Measurements from ENCODE around the gene MLLT10.
"Not testable (repeated sequence)": the region's sequence is repeated elsewhere in the genome, so short reads cannot be mapped to it uniquely, and the experiment has no call there.

Gene MLLT10

DNA sequence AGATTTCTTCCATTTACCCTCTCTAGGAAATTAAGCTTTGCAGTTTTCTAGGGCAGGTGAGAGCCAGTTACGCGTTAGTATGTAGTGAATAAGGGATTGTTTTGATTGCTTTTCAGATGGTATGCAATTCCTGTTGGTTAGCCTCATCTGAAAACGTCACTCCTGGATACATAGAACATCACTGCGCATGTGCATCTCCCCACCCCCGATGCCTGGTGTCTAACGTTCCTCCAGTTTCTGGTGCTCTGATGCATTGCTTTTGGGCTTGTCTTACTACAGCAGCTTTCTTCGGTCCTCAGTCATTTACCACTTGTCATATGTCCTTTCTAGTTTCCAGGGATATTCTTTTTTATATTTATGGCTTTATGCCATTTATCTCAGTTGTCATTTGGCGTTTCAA, 22.5 kb downstream of the MLLT10 start:
- Histone ChIP-seq H4K20me1 (peaks cover 0 to 49% (median 6%) of the 10 kb centered on the region in 11 experiments; a peak in 8 of 22 replicates), H3K4me2 (peak overlapping the region in 2 of 11 experiments; percentile 24 to 50; a peak in 4 of 22 replicates), H3K27ac (peak overlapping the region in 1 of 11 experiments; percentile 8; a peak in 2 of 22 replicates), H3K9ac (0 out of 22 replicates have a peak overlapping the region, but pooled peaks of 1 of the 11 experiments have one; percentile 10), H3K4me3 (no peak overlapping the region), H3K36me3 (peaks cover 97 to 100% (median 100%) of the 10 kb centered on the region in 11 experiments), H3K4me1 (peaks cover 0 to 18% (median 0%) of the 10 kb centered on the region in 10 experiments; a peak in 5 of 20 replicates), H3K27me3 (no peaks in the 10 kb centered on the region), H3K9me3 (replicated peaks in 1 of 11) (peaks cover 9 to 25% (median 18%) of the 10 kb centered on the region in 11 experiments; a peak in 21 of 22 replicates)
- no peak for TF ChIP-seq Cebpa-rat (IDR thresholded peaks at IDR 0.05)

DNA sequence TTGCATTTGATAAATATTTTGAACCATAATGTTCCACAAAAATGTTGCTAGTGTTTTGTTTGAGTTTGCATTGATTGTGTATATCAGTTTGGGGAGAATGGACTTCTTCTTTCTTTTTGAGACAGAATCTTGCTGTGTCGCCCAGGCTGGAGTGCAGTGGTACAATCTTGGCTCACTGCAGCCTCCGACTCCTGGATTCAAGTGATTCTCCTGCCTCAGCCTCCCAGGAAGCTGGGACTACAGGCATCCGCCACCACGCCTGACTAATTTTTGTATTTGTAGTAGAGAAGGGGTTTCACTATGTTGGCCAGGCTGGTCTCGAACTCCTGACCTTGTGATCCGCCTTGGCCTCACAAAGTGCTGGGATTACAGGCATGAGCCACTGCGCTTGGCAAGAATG, 25.0 kb downstream of the MLLT10 start:
- H3K27me3 ChIP-seq: not testable (repeated sequence)

DNA sequence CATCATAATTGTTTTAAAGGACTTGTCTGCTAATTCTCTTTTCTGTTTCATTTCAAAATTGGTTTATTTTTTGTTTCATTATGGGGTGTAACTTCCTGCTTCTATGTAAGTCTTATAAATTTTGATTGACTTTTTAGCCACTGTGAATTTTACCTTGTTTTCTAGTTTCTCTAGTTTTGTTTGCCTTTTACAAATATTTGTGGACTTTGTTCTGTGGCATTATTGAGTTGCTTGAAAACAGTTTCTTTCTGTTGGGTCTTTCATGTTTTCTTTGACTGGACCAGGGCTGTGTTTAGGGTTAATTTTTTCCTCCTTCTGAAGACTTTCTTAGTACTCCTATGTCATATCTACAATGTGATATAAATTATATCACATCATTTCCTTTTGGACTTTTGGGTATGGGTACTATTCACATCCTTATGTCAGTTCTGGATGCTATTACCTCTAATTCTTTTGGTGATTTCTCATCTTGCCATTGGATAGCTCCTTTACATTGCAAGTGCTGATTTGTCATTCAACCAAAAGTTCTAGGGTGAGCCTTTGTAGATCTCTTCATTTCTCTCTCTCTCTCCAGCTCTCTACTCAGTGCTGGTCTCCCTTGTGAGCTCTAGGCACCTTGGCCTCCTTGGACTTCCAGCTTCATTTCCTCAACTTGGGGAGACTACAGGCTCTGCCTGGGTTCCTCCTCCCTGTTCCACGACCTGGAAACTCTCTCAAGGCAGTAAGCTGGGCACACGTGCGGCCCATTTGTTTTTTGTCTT, 36.9 kb downstream of the MLLT10 start:
- no peak overlapping the region for H3K9ac ChIP-seq
- H3K4me1 ChIP-seq: 0 out of 20 replicates have a peak, but pooled peaks cover 0 to 5% (median 0%) of the 10 kb centered on the region in 10 experiments
- peaks cover under 1 to 95% (median 20%) of the 10 kb centered on the region in 11 experiments; a peak in 14 of 22 replicates for H4K20me1 ChIP-seq
- H3K27ac ChIP-seq: no peak overlapping the region
- H3K9me3 ChIP-seq (replicated peaks in 1 of 11): peaks cover 0 to 9% (median 0%) of the 10 kb centered on the region in 11 experiments; a peak in 5 of 22 replicates
- H3K4me3 ChIP-seq: no peak overlapping the region
- no peaks in the 10 kb centered on the region for H3K27me3 ChIP-seq
- TF ChIP-seq Cebpa-rat (IDR thresholded peaks at IDR 0.05): no peak
- H3K36me3 ChIP-seq: peaks cover 34 to 85% (median 47%) of the 10 kb centered on the region in 11 experiments
- H3K4me2 ChIP-seq: no peak overlapping the region

More for the DNA sequence above, 25.0 kb downstream of the MLLT10 start:
- H3K27ac ChIP-seq, H3K4me3 ChIP-seq, H3K4me2 ChIP-seq, H3K9ac ChIP-seq: not testable (repeated sequence)
- Histone ChIP-seq H4K20me1 (peaks cover 0 to 49% (median 0%) of the 10 kb centered on the region in 11 experiments; a peak in 7 of 22 replicates), H3K4me1 (peaks cover 0 to 18% (median 0%) of the 10 kb centered on the region in 10 experiments; a peak in 5 of 20 replicates), H3K36me3 (peaks cover 85 to 100% (median 99%) of the 10 kb centered on the region in 11 experiments), H3K9me3 (replicated peaks in 1 of 11) (peaks cover 17 to 40% (median 30%) of the 10 kb centered on the region in 11 experiments; a peak in 21 of 22 replicates)

DNA sequence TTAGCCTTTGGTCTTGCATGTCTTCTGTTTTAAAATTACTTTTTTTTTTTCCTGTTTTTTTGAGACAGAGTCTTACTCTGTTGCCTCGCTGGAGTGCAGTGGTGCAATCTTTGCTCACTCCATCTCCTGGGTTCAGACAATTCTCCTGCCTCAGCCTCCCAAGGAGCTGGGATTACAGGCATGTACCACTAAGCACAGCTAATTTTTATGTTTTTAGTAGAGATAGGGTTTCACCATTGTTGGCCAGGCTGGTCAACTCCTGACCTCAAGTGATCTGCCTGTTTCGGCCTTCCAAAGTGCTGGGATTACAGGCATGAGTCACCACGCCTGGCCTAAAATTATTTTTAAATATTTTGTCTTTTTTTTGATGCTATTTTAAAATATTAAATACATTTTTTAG, 38.5 kb downstream of the MLLT10 start:
- TF ChIP-seq Cebpa-rat (IDR thresholded peaks at IDR 0.05): no peak
- no peak overlapping the region for H3K9ac ChIP-seq
- H3K36me3 ChIP-seq: peaks cover 21 to 84% (median 45%) of the 10 kb centered on the region in 11 experiments
- H3K27ac ChIP-seq: no peak overlapping the region
- H4K20me1 ChIP-seq: peaks cover 0 to 91% (median 20%) of the 10 kb centered on the region in 11 experiments; a peak in 14 of 22 replicates
- no peak overlapping the region for H3K4me2 ChIP-seq
- H3K9me3 ChIP-seq (replicated peaks in 1 of 11): peaks cover 0 to 11% (median 3%) of the 10 kb centered on the region in 11 experiments; a peak in 5 of 22 replicates
- H3K4me1 ChIP-seq: 0 out of 20 replicates have a peak, but pooled peaks cover 0 to 5% (median 0%) of the 10 kb centered on the region in 10 experiments
- H3K4me3 ChIP-seq: no peak overlapping the region
- no peaks in the 10 kb centered on the region for H3K27me3 ChIP-seq

DNA sequence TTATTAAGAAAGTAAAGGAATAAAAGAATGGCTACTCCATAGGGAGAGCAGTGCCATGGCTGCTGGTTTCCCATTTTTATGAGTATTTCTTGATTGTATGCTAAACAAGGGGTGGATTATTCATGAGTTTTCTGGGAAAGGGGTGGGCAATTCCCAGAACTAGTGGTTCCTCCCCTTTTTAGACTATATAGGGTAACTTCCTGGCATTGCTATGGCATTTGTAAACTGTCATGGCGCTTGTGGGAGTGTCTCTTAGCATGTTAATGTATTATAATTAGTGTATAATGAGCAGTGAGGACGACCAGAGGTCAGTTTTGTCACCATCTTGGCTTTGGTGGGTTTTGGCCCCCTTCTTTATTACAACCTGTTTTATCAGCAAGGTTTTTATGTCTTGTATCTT, 40.5 kb downstream of the MLLT10 start:
- H3K4me2 ChIP-seq, H3K27ac ChIP-seq, H3K27me3 ChIP-seq, H3K4me1 ChIP-seq, H3K9ac ChIP-seq, H3K4me3 ChIP-seq: not testable (repeated sequence)
- Histone ChIP-seq H3K36me3 (peaks cover 21 to 74% (median 41%) of the 10 kb centered on the region in 11 experiments), H3K9me3 (replicated peaks in 1 of 11) (peaks cover 0 to 11% (median 3%) of the 10 kb centered on the region in 11 experiments; a peak in 5 of 22 replicates), H4K20me1 (peaks cover 0 to 91% (median 18%) of the 10 kb centered on the region in 11 experiments; a peak in 13 of 22 replicates)

DNA sequence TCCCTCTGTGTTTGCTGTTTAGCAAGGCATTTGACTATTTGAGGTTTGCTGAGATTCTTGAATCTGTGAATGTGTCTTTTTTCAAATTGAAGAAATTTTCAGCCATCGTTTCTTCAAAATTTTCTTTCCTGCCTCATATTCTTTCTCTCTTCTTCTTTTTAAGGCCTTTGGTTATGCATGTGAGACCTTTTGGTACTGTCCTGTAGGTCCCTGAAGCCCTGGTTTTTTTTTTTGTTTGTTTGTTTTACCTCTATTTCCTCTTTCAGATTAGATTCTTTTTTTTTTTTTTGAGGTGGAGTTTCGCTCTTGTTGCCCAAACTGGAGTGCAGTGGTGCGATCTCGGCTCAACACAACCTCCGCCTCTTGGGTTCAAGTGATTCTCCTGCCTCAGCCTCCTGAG, 45.3 kb downstream of the MLLT10 start:
- Histone ChIP-seq H3K27me3 (no peaks in the 10 kb centered on the region), H3K4me2 (no peak overlapping the region), H4K20me1 (peaks cover 0 to 88% (median 3%) of the 10 kb centered on the region in 11 experiments; a peak in 10 of 22 replicates), H3K27ac (no peak overlapping the region), H3K4me3 (no peak overlapping the region), H3K4me1 (peaks cover 13 to 30% (median 26%) of the 10 kb centered on the region in 10 experiments), H3K9ac (no peak overlapping the region), H3K36me3 (peaks cover 12 to 78% (median 36%) of the 10 kb centered on the region in 11 experiments; a peak in 21 of 22 replicates), H3K9me3 (replicated peaks in 1 of 11) (peaks cover 0 to 28% (median 5%) of the 10 kb centered on the region in 11 experiments; a peak in 8 of 22 replicates)
- TF ChIP-seq Cebpa-rat (IDR thresholded peaks at IDR 0.05): no peak

DNA sequence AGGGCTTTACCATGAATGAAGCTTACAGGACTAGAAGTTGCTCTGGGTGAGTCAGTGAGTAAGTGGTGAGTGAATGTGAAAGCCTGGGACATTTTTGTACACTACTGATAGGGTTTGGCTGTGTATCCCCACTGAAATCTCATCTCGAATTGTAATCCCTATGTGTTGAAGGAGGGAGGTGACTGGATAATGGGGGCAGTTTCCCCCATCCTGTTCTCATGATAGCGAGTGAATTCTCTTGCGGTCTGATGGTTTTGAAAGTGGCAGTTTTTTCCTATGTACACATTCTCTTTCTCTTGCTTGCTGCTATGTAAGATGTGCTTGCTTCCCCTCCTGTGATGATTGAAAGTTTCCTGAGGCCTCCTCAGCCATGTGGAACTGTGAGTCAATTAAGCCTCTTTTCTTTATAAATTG, 47.4 kb downstream of the MLLT10 start:
- H3K9me3 ChIP-seq (replicated peaks in 1 of 11): peaks cover 0 to 21% (median 3%) of the 10 kb centered on the region in 11 experiments; a peak in 5 of 22 replicates
- H3K27ac ChIP-seq: peak overlapping the region in 10 of 11 experiments; percentile 19 to 64 (median 52); a peak in 19 of 22 replicates
- peaks cover 8 to 74% (median 36%) of the 10 kb centered on the region in 11 experiments for H3K36me3 ChIP-seq
- H4K20me1 ChIP-seq: peaks cover 0 to 90% (median 3%) of the 10 kb centered on the region in 11 experiments; a peak in 9 of 22 replicates
- H3K4me2 ChIP-seq: peak overlapping the region; percentile 8 to 68 (median 47); a peak in 20 of 22 replicates
- H3K9ac ChIP-seq: peak overlapping the region in 6 of 11 experiments; percentile 4 to 43 (median 30); a peak in 9 of 22 replicates
- 0 out of 22 replicates have a peak, but pooled peaks of 1 of the 11 experiments have one; percentile 27 for TF ChIP-seq Cebpa-rat (IDR thresholded peaks at IDR 0.05)
- H3K4me1 ChIP-seq: peaks cover 13 to 30% (median 26%) of the 10 kb centered on the region in 10 experiments
- H3K4me3 ChIP-seq, H3K27me3 ChIP-seq: not testable (repeated sequence)

DNA sequence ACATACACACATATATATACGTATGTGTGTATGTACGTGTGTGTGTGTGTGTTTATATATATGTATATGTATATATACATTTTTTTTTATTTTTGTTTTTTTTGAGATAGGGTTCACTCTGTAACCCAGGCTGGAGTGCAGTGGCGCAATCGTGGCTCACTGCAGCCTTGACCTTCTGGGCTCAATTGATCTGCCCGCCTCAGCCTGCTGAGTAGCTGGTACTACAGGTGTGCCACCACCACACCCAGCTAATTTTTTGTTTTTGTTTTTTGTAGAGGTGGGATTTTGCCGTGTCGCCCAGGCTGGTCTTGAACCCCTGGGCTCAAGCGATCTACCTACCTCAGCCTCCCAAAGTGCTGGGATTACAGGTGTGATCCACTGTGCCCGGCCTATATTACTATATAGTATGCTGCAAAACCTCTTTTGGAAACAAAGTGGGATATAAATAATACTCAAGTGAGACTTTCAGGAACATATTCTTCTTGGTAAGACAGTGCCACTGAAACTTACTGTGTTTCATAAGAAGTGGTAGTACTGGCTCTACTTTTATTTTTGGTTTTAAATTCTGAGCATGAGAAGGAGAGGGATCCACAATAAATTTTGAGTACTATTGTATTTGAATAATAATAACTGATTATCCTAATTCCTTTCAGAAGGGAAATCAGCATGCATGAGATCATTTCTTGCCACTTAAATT, 51.0 kb downstream of the MLLT10 start:
- TF ChIP-seq Cebpa-rat (IDR thresholded peaks at IDR 0.05): no peak
- Histone ChIP-seq H3K36me3 (peaks cover 29 to 85% (median 50%) of the 10 kb centered on the region in 11 experiments), H3K27me3 (no peaks in the 10 kb centered on the region), H3K9me3 (replicated peaks in 1 of 11) (peaks cover 0 to 18% (median 3%) of the 10 kb centered on the region in 11 experiments; a peak in 5 of 22 replicates), H3K9ac (no peak overlapping the region), H4K20me1 (peaks cover 0 to 88% (median 0%) of the 10 kb centered on the region in 11 experiments; a peak in 6 of 22 replicates), H3K4me1 (peaks cover 13 to 29% (median 25%) of the 10 kb centered on the region in 10 experiments), H3K27ac (no peak overlapping the region), H3K4me3 (no peak overlapping the region), H3K4me2 (no peak overlapping the region)

Data from BLaER1 treated with 17β-estradiol and CSF1 and Interleukin-3, amounts not matched to agents 10 nM and 100 nM (cell line).